HG02759 (cell line): ENCODE measurements around the gene WSCD2.

Source experiments
- ATAC-seq: cut with Tn5 transposase; IDR thresholded peaks from one replicate; pipeline ENCODE4 v1.9.1; 2021; ENCODE audit warnings: mild to moderate bottlenecking, moderate library complexity; ENCODE audit not compliant: unreplicated experiment

WSCD2 gene

GRCh38 chr12:108126990-108127501 is 2.0 kb upstream of the WSCD2 start:
- ATAC-seq: no peak

DNA sequence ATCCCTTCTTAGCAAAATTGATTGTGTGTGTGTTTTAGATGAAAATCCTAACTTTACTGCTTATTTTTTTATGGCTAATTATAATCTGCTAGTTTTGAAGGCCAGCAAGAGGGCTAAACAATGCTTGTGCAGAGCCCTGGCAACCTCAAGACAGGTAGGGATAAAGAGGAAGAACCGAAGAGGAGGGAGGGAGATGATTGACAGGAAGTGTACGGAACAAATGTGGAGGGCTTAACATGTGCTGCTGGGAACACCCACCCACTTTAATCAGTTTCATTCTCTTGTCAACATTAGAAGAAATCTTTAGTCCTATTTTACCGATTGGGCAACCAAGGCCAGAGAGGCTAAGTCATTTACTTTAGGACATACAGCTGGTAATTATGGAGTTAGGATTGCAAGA is 1.4 kb upstream of the WSCD2 start:
- no peak for ATAC-seq

- ATAC-seq: no peak
Measured at GRCh38 chr12:108128221-108129016, 669 bp upstream of the WSCD2 start.

DNA sequence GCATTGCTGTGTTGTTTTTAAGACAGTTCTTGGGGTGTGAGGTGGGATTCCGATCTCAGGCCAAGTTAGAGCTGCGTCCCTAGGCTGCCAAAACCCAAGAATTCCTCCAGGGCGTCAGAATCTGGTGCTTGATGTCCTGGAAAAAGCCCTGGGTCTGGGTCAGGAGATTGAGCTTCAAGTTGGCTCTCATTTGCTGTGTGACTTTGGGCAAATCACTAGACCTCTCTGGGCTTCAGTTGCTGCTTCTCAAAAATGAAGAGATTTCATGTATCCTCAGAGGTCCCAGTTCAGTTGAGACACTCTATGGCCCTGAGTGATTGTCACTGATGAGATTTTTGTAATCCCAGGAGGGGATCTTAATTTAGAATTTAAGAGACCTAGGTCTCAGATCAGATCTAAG is 1.9 kb downstream of the WSCD2 start:
- no peak for ATAC-seq

DNA sequence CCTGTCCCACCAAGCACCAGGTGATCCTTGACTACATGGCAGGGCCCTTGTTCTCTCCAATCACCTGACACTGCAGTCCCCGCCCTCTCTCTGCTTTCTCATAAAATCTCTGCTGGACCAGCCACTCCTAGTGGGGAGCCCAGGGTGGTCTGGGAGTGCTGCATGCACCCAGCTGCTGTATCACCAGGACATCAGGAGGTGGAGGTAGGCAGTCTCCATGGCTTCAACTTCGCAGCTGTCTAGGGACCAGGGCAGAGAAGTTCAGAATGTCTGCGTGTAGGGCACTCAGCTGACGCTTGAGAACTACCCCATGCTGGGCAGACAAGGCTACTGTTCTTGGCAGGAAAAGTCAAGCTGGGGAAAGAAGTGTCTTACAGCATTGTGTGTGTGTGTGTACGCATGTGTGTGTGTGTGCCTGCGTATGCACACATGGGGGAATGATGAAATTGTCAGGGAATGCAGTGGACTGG is 2.6 kb downstream of the WSCD2 start:
- ATAC-seq: no peak

GRCh38 chr12:108133482-108133881 is 4.4 kb downstream of the WSCD2 start:
- ATAC-seq: no peak

GRCh38 chr12:108134744-108135143 is 5.7 kb downstream of the WSCD2 start:
- no peak for ATAC-seq

- no peak for ATAC-seq
Measured at GRCh38 chr12:108135627-108136026, 6.5 kb downstream of the WSCD2 start.

DNA sequence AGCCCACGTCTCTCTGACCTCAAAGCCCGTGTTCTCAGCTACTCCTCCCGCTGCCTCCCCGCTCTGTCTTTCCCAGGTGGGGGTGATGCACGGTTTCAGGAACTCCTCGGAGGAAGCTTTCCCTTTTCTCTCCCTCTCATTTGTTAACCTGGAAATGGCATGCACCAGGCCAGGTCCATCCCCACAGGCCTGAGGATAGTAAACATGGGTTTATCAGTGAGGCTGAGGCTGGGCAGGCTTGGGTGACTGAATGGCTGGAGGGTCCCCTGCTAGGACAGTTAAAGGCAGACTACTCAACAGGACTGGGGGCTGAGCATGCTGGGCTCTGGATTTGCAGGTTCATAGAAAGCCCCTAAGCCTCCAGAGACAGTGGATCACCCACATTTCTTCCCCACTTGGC is 7.6 kb downstream of the WSCD2 start:
- ATAC-seq: no peak

- ATAC-seq: no peak
Measured at GRCh38 chr12:108139454-108139853, 10.4 kb downstream of the WSCD2 start.

DNA sequence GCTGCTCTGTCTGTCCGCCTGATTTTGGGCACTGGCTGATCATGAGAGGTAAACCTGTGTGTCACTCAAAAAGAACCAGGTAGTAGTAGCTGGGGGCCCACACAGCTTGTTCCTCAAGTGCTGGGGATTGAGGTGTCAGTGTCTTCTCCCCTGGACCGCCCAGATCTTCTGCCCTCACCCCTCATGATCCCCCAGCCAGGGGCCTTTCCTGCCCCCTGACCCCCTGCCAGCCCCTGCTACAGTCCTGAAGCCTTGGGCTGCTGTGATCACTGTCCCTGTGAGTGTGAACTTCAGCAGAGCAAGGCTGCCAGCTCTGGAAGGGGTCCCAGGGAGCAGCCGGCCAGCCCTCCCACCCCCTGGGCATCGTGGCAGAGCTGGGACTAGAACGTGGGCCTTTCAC is 11.4 kb downstream of the WSCD2 start:
- no peak for ATAC-seq

DNA sequence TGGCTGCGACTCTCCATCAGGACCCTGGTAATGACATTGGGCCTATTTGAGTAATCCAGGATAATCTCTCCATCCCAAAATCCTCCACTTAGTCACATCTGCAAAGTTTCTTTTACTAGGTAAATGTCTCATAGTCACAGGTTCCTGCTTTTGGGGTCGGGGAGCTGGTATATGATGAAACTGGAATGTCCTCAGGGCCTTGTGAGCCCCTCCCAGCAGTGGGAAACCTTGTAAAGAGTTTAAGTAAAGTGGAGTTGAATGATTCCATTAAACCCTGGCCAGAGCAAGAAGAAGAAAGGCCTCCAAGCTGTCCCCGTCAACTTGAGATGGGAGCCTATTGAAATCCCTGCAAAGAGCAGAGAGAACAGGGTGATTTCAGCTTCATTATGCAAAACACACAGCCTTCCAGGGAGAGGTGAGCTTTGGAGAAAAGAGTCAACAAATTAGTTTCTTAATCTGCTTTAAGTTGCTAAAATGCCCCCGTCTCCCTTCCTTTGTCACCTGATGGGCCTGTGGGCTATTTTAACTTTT is 12.6 kb downstream of the WSCD2 start:
- ATAC-seq: no peak

DNA sequence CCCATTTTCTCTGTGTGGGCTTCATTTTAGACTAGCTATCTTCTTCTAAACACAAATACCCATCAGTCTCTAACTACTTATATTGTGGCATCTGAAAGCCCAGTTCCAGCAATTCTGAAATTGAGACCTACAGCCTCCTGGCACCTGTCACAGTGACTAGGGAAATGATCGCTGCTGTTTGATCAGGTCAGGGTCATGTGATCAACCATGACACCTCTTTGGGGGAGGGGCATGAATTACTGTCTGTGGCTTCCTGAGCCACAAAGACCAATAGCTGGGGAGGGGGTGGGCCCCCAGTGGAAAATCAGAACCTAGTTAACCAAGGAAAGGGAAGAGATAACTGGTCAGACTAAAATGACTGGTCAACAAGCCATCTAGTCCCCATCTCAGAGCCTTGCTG is 14.1 kb downstream of the WSCD2 start:
- ATAC-seq: no peak

- no peak for ATAC-seq
Measured at GRCh38 chr12:108144080-108144479, 15.0 kb downstream of the WSCD2 start.

DNA sequence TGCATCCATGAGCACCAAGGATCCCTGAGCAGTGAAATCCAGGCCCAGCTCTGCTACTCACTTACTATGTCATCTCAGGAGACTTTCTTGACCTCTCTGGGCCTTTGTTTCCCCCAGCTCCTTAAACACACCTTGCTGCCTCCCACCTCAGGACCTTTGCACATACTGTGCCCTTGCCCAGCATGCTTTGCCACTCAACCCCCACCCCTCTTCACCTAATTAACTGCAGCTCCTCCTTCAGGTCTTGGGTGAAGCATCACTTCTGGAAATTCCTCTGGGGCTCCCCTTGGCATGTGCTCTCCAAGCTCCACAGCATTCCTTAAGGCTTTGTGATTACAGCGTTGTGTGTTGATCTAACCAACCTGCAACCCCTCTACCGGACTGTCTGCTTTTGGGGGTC is 15.9 kb downstream of the WSCD2 start:
- no peak for ATAC-seq

GRCh38 chr12:108146035-108146893 is 17.2 kb downstream of the WSCD2 start:
- ATAC-seq: no peak

DNA sequence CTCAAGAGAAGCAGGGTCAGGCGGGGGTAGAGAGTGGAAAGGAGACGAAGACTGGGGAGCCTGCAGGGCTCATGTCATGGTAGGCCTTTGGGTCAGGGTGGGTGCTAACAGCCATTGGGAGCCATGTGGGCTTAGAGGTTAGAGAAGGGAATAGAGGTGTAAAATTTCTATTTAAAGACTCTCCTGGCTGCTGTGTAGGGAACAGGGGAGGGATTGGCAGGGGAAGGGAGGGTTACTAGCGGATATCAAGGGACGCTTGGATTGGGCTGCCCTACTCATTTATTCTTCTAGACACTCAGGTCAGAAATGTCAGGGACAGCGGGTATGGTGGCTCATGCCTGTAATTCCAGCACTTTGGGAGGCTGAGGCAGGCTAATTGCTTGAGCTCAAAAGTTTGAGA is 18.2 kb downstream of the WSCD2 start:
- ATAC-seq: no peak

- ATAC-seq: no peak
Measured at GRCh38 chr12:108148521-108149074, 19.5 kb downstream of the WSCD2 start.

- ATAC-seq: no peak
Measured at GRCh38 chr12:108150436-108150835, 21.3 kb downstream of the WSCD2 start.

DNA sequence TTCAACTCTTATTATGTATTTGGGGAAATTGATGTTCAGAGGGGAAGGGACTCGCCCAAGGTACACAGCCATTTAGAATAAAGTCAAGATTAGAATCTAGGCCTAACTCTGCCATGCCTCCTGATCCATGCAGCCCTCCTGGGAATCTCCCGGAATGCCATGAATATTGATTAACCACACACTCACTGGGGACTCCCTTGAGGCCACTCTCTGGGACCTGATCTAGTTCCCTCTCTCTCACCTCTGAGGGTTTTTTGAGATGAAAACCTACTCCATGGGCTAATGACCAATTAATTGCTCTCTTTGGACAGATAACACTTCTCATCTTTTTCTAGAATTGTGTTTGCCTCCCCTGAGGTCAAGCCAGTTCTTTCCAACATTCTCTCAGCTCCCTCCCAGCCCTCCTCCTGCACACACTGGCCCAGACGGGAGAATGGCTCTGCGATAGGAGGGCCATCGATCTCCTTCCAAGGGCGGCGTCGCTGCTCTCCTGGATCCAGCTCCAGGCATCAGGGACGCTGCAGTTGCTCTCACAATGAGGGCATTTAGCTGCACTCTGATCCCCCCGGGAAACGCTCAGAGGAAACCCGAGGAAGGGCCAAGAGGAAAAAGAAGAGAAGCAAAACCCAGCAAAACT is 22.6 kb downstream of the WSCD2 start:
- ATAC-seq: no peak

GRCh38 chr12:108152170-108152538 is 23.1 kb downstream of the WSCD2 start:
- ATAC-seq: no peak
